Right lobe of liver (tissue), 6 donors: ENCODE measurements around the gene ZNF175. TPM values are rescaled to one million over a fixed set of nuclear protein-coding genes. Genes with fewer than 3 reads are reported as not detected.

Source experiments
- ATAC-seq, 4 donors: fragments of 200-7000 bp; cut with Tn5 transposase; one replicate each; pipeline ENCODE4 v1.9.1; 2020; ENCODE audit warnings: mild to moderate bottlenecking in 4 of 4, moderate library complexity in 4 of 4
- DNase-seq, 3 donors: peaks; one replicate each; pipeline ENCODE4 v3.0.0-alpha.2; 2020
- H3K27ac ChIP-seq, 3 donors: fragments of 200-600 bp; one replicate each; pipeline ENCODE4 v1.8.0; 2022
- H3K27me3 ChIP-seq, 2 donors: fragments of 200-600 bp; one replicate each; pipeline ENCODE4 v1.8.0; 2022
- H3K36me3 ChIP-seq, 4 donors: fragments of 200-600 bp; sonication (generic) in 1 of 4; one replicate each; pipeline versions ENCODE4 v1.5.1 to v1.8.0; 2017 to 2022; ENCODE audit warnings: control low read depth in 1 of 4
- H3K4me1 ChIP-seq, 4 donors: fragments of 200-600 bp; sonication (generic) in 1 of 4; one replicate each; pipeline versions ENCODE4 v1.5.1 to v1.8.0; 2017 to 2022; ENCODE audit warnings: control low read depth in 1 of 4
- H3K4me3 ChIP-seq, 3 donors: fragments of 200-600 bp; one replicate each; pipeline ENCODE4 v1.8.0; 2022
- H3K9me3 ChIP-seq, 4 donors: fragments of 200-600 bp; sonication (generic) in 1 of 4; one replicate each; pipeline versions ENCODE4 v1.5.1 to v1.8.0; 2017 to 2022; ENCODE audit warnings: control low read depth in 1 of 4
- CTCF ChIP-seq, 4 donors: fragments of 200-600 bp in 3 of 4; fragments of 450-650 bp in 1 of 4; IDR thresholded peaks; one replicate each; pipeline versions ENCODE4 v1.5.1 to v1.8.0; 2016 to 2022; ENCODE audit warnings: antibody characterized with exemption in 4 of 4, mild to moderate bottlenecking in 2 of 4
- POLR2A ChIP-seq: fragments of 450-650 bp; IDR thresholded peaks from one replicate; pipeline ENCODE4 v1.6.1; 2017; ENCODE audit warnings: antibody characterized with exemption, mild to moderate bottlenecking
- WGBS: methylation state at CpG from one replicate; pipeline ENCODE4 v1.1.6; 2018; ENCODE audit warnings: low coverage, low lambda C conversion rate; ENCODE audit not compliant: insufficient coverage; ENCODE audit errors: missing lambda C conversion rate; 5-methylcytosine and 5-hydroxymethylcytosine counted together
- intact Hi-C, 2 donors: fragments of 100-400 bp; cut with DNase I; formaldehyde crosslinking; loops; one replicate each; pipeline versions ENCODE4 v1.11.2 to v1.14.1; 2022
- total RNA-seq, 6 experiments: library from RNA; depleted of rRNA in 2 of 6; stranded (reverse); fragments of >200 nt in 2 of 6; fragmentation: NEBNext Ultra II Directional in 3 of 6; extraction: Animal tissue kit (Norgen Biotek cat#: 25700) in 3 of 6; gene quantifications; one replicate each; pipeline versions ENCODE4 v1.1.0 to v1.2.4, GENCODE V29; 2016 to 2023
- donor health status: DM: no; HTN: yes; CAD: no.
- donor health status: DM: no; HTN: no; CAD: no.
- donor health status: DM: no; HTN: no; CAD: no.
- donor health status: DM: no; HTN: yes; CAD: no.
- donor health status: DM: no; HTN: yes; CAD: no.

ZNF175 gene
- total RNA-seq, 6 experiments from 2014 or later: 1.2 to 5.2 (median 4.4) TPM

GRCh38 chr19:51560339-51560738 is 10.7 kb upstream of the ZNF175 start:
- ATAC-seq: no peak
- H3K27ac ChIP-seq: no peak overlapping the region
- WGBS: 17% methylated on average over 1 of the region's 4 CpGs
- TF ChIP-seq POLR2A (no peak), CTCF (IDR thresholded peaks at IDR 0.05) (no peak)
- DNase-seq: no peak
- no peaks in the 10 kb centered on the region for H3K27me3 ChIP-seq
- H3K36me3 ChIP-seq: no peaks in the 10 kb centered on the region
- no peak overlapping the region for H3K4me3 ChIP-seq
- intact Hi-C loops: no loop called here
- H3K4me1 ChIP-seq: no peaks in the 10 kb centered on the region
- H3K9me3 ChIP-seq: no peaks in the 10 kb centered on the region

GRCh38 chr19:51564791-51565190 is 6.3 kb upstream of the ZNF175 start:
- WGBS: 24% methylated on average over 2 of the region's 6 CpGs
- TF ChIP-seq POLR2A: no peak
- TF ChIP-seq CTCF (IDR thresholded peaks at IDR 0.05): no peak
- Histone ChIP-seq H3K9me3 (no peaks in the 10 kb centered on the region), H3K27ac (no peak overlapping the region), H3K4me1 (no peaks in the 10 kb centered on the region), H3K36me3 (no peaks in the 10 kb centered on the region), H3K27me3 (no peaks in the 10 kb centered on the region), H3K4me3 (no peak overlapping the region)
- DNase-seq (no peak), ATAC-seq (no peak)
- intact Hi-C loops: no loop called here

GRCh38 chr19:51565583-51565982 is 5.5 kb upstream of the ZNF175 start:
- Histone ChIP-seq H3K36me3 (no peaks in the 10 kb centered on the region), H3K4me3 (no peak overlapping the region), H3K27me3 (no peaks in the 10 kb centered on the region), H3K27ac (no peak overlapping the region), H3K4me1 (no peaks in the 10 kb centered on the region), H3K9me3 (no peaks in the 10 kb centered on the region)
- intact Hi-C loops: no loop called here
- DNase-seq (no peak), ATAC-seq (no peak)
- 37% methylated on average over 4 of the region's 4 CpGs for WGBS
- TF ChIP-seq CTCF (IDR thresholded peaks at IDR 0.05): no peak
- no peak for TF ChIP-seq POLR2A

GRCh38 chr19:51566489-51567100 is 4.5 kb upstream of the ZNF175 start:
- Histone ChIP-seq H3K27me3 (no peaks in the 10 kb centered on the region), H3K27ac (no peak overlapping the region), H3K4me1 (peaks cover 0 to under 1% (median 0%) of the 10 kb centered on the region in 4 donors), H3K4me3 (no peak overlapping the region), H3K9me3 (no peaks in the 10 kb centered on the region), H3K36me3 (no peaks in the 10 kb centered on the region)
- TF ChIP-seq POLR2A (no peak), CTCF (IDR thresholded peaks at IDR 0.05) (no peak)
- DNase-seq: no peak
- ATAC-seq: no peak
- WGBS: 51% methylated on average over 8 of the region's 8 CpGs
- intact Hi-C loops: no loop called here

- no peak overlapping the region for H3K4me3 ChIP-seq
- ATAC-seq: no peak
- H3K9me3 ChIP-seq: no peaks in the 10 kb centered on the region
- no peaks in the 10 kb centered on the region for H3K36me3 ChIP-seq
- 55% methylated on average over 4 of the region's 4 CpGs for WGBS
- DNase-seq: no peak
- intact Hi-C loops: no loop called here
- TF ChIP-seq CTCF (IDR thresholded peaks at IDR 0.05) (no peak), POLR2A (no peak)
- H3K27me3 ChIP-seq: no peaks in the 10 kb centered on the region
- H3K27ac ChIP-seq: no peak overlapping the region
- peaks cover 0 to 6% (median 0%) of the 10 kb centered on the region in 4 donors for H3K4me1 ChIP-seq
Measured at GRCh38 chr19:51567583-51567982, 3.5 kb upstream of the ZNF175 start.
